ENCODE results near the gene FBXO48.

DNA sequence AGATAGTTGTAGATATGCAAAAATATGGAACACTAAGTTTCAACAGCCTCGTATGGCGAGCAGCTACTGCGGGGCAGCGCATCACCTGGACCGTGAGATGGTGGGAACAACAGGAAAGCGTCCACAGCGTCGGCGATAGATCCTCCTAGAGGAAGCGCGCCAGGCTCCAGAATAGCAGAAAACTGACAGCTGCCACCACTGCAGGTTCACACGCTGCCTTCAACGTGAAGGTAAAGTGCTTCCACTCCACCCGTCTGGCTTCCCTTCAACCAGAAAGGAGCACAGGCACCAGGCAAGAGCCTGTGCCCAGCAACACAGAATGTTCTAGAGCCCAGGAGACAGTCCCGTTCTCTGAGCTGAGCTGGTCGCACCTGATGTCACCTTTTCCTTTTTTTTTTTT is 20.0 kb downstream of the FBXO48 start:
- no peak for TF ChIP-seq POLR2A (IDR thresholded peaks at IDR 0.05)
- TF ChIP-seq, protein P1, sequence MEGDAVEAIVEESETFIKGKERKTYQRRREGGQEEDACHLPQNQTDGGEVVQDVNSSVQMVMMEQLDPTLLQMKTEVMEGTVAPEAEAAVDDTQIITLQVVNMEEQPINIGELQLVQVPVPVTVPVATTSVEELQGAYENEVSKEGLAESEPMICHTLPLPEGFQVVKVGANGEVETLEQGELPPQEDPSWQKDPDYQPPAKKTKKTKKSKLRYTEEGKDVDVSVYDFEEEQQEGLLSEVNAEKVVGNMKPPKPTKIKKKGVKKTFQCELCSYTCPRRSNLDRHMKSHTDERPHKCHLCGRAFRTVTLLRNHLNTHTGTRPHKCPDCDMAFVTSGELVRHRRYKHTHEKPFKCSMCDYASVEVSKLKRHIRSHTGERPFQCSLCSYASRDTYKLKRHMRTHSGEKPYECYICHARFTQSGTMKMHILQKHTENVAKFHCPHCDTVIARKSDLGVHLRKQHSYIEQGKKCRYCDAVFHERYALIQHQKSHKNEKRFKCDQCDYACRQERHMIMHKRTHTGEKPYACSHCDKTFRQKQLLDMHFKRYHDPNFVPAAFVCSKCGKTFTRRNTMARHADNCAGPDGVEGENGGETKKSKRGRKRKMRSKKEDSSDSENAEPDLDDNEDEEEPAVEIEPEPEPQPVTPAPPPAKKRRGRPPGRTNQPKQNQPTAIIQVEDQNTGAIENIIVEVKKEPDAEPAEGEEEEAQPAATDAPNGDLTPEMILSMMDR (IDR thresholded peaks at IDR 0.05) = no peak
